ENCODE data around the gene LEFTY2. TPM values are rescaled to one million over a fixed set of nuclear protein-coding genes. Genes with fewer than 3 reads are reported as not detected.

Gene LEFTY2
- total and polyA plus RNA-seq, 2 donors (not counting 3 experiments of a cell fraction or from before 2014, with no cell fraction given), result 0.06 TPM; not detected in 1

DNA sequence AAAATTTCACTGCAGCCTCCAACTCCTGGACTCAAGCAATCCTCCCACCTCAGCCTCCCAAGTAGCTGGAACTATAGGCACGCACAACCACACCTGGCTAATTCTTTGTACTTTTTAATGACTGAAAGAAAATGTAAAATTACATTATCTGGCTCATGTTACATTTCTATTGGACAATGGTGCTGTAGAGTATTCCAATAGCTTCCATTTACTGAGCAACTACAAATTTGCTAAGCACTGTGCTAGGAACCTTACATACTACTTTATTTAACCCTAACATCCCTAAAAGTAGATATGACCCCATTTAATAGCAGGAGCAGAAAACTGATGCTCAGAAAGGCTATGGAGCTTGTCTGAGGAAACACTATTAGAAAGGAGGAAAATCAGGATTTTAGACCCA, 38.4 kb upstream of the LEFTY2 start:
- H3K9ac ChIP-seq (replicated peaks; ENCODE audit: extremely low read depth, insufficient read depth, low read length), result no peak overlapping the region
- peaks cover 7 to 18% of the 10 kb centered on the region in 2 experiments for H3K36me3 ChIP-seq (ENCODE audit: control insufficient read depth in 2 of 2, extremely low read depth in 1 of 2, insufficient read depth in 2 of 2, low read length in 2 of 2)
- H3K9me1 ChIP-seq (replicated peaks; ENCODE audit: control insufficient read depth, extremely low read depth, insufficient read depth, low read length), result no peaks in the 10 kb centered on the region
- H2AFZ ChIP-seq (ENCODE audit: low read depth, low read length), result no peak overlapping the region
- H3K9me3 ChIP-seq (replicated peaks; ENCODE audit: control insufficient read depth, insufficient read depth, low read length), result no peaks in the 10 kb centered on the region
- no peak overlapping the region for H3K4me2 ChIP-seq (ENCODE audit: insufficient read depth, low read length)
- no peak for DNase-seq (ENCODE audit: low read depth, low spot score)
- intact Hi-C loops (cut with micrococcal nuclease), result loop anchor here (5.0 to 10.0 kb wide), 3 partner anchors 112 to 655 kb away; no protein-coding TSS in a partner anchor
- no peaks in the 10 kb centered on the region for H4K20me1 ChIP-seq (replicated peaks; ENCODE audit: control insufficient read depth, extremely low read depth, insufficient read depth, low read length)
- no peaks in the 10 kb centered on the region for H3K27me3 ChIP-seq (ENCODE audit: control insufficient read depth in 2 of 2, insufficient read depth in 2 of 2, low read length in 2 of 2)
- H3K4me1 ChIP-seq (ENCODE audit: control insufficient read depth, extremely low read depth, insufficient read depth, low read length), result no peaks in the 10 kb centered on the region
- no peak overlapping the region for H3K27ac ChIP-seq (ENCODE audit: insufficient read depth, low read depth, low read length)
- BruUV-seq (replicated peaks), result no TSS peak
- H3K4me3 ChIP-seq (replicated peaks in 1 of 3; ENCODE audit: insufficient read depth in 1 of 3, low read depth in 1 of 3, low read length in 3 of 3), result no peak overlapping the region
- FAIRE-seq, result no peak
- POLR2A ChIA-PET, result no interaction called here
- CTCF ChIA-PET, result interaction anchor here (0.9 to 4.3 kb wide), 3 partner anchors 8 to 505 kb away, joined by 4 to 23 read pairs (median 5); no protein-coding TSS in a partner anchor
- TF ChIP-seq EZH2 (IDR thresholded peaks at IDR 0.05; ENCODE audit: borderline replicate concordance, low read depth, low read length, severe bottlenecking) (no peak), FOS (IDR thresholded peaks at IDR 0.05; ENCODE audit: borderline replicate concordance, insufficient read depth, low read length) (no peak), GATA2 (IDR thresholded peaks at IDR 0.05; ENCODE audit: insufficient read depth, insufficient read length, low read depth, low read length) (no peak), POLR2A (IDR thresholded peaks at IDR 0.05; ENCODE audit: low read depth, low read length) (no peak), POLR2AphosphoS5 (IDR thresholded peaks at IDR 0.05; ENCODE audit: insufficient read depth, low read depth, low read length) (no peak), JUN (IDR thresholded peaks at IDR 0.05; ENCODE audit: borderline replicate concordance, insufficient read depth, insufficient read length, low read depth) (no peak), MYC (IDR thresholded peaks at IDR 0.05; ENCODE audit: low read depth, low read length) (no peak)
- TF ChIP-seq, protein P1, sequence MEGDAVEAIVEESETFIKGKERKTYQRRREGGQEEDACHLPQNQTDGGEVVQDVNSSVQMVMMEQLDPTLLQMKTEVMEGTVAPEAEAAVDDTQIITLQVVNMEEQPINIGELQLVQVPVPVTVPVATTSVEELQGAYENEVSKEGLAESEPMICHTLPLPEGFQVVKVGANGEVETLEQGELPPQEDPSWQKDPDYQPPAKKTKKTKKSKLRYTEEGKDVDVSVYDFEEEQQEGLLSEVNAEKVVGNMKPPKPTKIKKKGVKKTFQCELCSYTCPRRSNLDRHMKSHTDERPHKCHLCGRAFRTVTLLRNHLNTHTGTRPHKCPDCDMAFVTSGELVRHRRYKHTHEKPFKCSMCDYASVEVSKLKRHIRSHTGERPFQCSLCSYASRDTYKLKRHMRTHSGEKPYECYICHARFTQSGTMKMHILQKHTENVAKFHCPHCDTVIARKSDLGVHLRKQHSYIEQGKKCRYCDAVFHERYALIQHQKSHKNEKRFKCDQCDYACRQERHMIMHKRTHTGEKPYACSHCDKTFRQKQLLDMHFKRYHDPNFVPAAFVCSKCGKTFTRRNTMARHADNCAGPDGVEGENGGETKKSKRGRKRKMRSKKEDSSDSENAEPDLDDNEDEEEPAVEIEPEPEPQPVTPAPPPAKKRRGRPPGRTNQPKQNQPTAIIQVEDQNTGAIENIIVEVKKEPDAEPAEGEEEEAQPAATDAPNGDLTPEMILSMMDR (IDR thresholded peaks at IDR 0.05; ENCODE audit: extremely low read depth in 1 of 2, insufficient read depth in 1 of 2, low read depth in 1 of 2, low read length in 2 of 2), result no peak
- TF ChIP-seq, protein P2, sequence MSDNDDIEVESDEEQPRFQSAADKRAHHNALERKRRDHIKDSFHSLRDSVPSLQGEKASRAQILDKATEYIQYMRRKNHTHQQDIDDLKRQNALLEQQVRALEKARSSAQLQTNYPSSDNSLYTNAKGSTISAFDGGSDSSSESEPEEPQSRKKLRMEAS (IDR thresholded peaks at IDR 0.05; ENCODE audit: insufficient read depth, insufficient read length), result no peak
- dilution Hi-C loops (cut with MboI; ENCODE audit: extremely low pct_ligation_motif_present, low sequenced_read_pairs), result no loop called here
- no peaks in the 10 kb centered on the region for H3K79me2 ChIP-seq (ENCODE audit: control insufficient read depth, insufficient read depth, low read length)
